Activated T-helper 1 cell treated with Interleukin-2 at 50 U/mL for 16 hours (primary cell): ENCODE data around the gene OSBPL1A.

Source experiments
- DNase-seq: peaks from one replicate; pipeline ENCODE4 v3.0.0-alpha.2; 2020; ENCODE audit warnings: low read depth

Gene OSBPL1A

DNA sequence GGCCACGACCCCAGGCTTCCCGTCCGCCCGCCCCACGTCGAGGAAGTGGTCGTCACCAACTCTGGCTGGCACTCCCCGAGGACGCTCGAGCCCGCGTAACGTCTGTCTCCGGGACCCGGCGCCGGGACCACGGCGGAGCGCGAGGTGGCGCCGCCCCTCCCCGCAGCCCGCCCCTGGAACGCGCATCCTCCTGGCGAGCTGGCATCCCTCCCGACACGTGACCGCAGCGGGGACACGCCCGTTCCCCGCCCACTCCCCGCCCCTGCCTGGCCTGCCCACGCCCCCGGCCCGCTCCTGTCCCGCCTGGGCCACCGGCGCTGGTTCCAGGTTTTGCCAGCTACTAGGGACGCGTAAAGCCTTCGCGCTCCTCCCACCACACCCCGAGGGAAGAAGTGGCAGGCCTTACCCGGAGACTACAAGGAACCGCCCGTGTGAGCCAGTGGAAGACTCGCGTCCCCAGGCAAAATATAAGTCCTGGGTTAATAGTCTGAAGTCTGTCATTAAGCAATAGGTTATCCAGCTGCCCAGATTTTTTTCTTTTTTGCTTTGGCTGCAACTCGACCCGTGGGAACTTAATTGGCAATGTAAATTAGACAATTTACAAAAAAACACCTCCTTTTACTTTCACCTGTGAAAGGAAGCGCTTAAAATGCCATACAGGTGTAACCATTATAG, at the start of gene OSBPL1A:
Gene OSBPL1A, minus strand, starts transcription at position 131 of the 675 bp plus-strand sequence. CDS start 20,291 bp downstream, outside the sequence.
- DNase-seq = peak; percentile 67

DNA sequence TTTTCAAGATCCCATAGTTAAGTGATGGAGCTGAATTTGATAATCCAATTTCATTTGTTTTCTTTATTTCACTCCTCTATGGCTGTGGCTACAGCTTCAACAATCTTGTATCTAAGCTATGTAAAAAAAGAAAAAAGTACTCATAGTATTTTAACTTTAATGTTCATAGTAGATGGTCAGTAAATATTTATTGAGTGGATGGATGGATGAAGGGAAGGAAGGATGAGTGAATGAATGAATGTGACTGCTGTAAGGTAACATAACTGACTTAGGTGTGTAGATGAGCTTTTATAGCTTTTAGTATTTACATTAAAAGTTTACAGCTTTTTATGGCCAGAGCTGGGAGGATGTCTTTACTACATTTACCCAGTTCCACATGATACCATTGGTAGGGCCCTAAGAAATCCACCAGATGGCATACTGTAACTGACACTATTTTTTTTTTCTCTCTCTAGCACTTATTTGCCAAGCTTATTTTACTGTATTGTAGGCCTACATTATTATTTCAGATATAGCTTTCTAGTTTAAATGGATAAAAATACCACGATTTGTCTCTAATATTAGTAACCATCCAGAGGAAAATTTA, 49.4 kb upstream of the OSBPL1A start:
- no peak for DNase-seq

DNA sequence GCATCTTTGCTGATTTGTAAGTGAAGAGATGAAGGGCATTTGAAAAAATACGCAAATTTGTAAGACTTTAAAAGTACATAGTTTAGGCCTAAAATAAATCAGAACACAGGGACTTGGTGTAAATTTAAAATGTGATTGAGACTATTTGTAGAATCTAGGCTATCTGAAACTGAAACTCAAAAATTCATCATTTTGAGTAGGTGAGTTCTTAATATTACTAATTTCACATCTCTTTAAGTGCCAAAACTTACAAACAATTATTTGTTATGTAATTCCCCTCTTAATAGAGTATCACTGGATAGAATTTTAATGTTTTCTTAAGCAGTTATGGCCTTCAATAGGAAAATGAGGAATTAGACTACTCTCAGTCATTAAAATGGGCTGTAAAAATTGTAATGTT, 48.8 kb upstream of the OSBPL1A start:
- no peak for DNase-seq

- no peak for DNase-seq
These were observed 46.2 kb upstream of the OSBPL1A start for GRCh38 chr18:24443870-24444269.

DNA sequence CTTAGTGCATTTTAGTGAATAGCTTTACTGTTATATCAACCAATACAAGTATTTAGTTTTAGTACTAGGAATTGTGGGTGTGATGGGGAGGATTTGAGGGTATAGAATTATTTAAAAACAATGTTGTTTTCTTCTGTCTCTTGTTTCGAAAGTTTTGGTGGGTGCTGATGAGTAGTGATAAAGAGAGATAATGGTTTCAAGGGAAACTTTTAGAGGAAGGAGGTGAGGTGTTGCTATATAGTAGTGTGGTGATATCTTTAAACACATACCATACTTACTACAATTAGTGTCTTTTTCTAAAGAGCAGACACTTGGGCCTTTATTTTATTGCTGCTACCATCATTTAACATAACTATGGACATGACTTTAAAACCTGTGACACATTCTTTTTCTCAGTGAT, 39.3 kb upstream of the OSBPL1A start:
- no peak for DNase-seq

- DNase-seq = no peak
These were observed 35.0 kb upstream of the OSBPL1A start for GRCh38 chr18:24432618-24433017.

DNA sequence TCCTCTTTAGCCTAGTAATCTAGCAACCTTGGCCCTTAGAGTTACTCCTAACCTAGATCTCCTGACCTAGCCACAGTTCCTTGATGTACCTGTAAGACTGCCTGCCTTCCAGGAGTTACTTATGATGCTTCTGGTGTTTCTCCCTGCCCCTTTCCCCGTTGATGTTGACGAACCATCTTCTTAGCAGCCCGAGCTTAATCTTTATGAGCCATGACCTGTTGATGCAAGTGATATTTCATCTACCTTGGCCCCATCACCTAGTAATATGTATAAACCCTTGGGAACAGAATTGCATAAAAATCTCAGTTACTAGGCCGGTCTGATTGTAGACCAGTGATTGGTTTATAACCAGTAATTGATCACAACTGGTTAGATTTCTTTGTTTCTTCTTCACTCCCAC, 31.6 kb upstream of the OSBPL1A start:
- no peak for DNase-seq

DNA sequence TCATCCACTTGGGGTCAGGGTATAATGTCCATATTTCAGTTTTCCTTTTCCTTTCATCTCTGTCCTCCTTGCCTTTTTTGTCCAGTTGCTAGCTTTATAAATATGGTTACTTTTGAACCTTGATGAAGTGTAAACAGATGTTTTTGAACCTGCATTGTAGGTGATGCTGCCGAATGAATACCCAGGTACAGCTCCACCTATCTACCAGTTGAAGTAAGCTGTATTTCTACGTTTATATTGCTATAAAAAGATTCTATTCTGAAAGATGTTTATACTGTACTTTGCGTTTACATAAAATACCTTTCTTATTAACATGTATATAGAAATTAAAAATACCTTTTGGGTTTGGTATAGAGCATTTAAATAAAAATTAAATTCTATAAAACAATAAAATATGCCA, 31.1 kb upstream of the OSBPL1A start:
- DNase-seq = no peak

- DNase-seq = no peak
These were observed 29.9 kb upstream of the OSBPL1A start for GRCh38 chr18:24427484-24427883.

DNA sequence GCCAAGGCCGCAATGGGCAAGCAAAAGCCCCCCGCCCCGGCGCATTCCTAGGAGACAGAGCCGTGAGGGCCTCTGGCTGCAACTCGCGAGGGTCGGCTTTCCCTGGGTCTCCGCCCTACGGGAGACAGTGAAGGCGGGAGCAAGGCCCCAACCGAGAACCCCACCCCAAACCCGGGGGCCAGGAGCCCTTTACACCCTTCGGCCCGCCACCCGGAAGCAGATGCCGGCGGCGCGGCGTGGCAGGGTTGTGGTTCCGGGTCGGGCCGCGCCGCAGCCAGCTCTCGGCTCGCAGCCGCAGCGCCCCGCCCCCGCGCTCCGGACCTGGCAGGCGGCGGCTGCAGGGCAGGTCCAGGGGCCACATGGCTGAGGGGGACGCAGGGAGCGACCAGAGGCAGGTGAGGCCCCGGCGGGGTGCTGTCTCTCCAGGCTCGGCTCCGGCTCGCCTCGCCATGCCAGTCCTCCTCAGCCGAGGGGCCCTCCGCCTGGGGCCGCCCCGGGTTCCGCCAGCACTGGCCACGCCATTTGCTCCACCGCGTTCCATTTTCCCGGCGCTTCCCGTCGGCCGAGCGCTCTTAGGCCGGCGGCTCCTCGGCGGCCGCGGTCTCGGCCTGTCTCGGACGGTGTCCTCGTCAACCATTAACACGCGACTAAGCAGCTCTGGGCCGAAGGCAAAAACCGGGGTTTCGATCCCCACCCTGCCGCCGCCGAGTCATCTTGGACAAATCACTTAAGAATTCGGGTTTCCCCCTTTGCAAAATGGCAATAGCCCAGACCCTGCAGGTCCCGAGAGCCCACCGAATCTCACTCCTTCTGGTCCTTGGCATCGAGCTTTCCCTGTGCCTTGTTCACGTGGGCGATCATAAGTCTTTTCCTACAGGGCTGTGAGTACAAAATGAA, 29.0 kb upstream of the OSBPL1A start, which contains the start of gene IMPACT:
Gene IMPACT, plus strand, starts transcription at position 273 of the 897 bp plus-strand sequence. Its CDS starts 87 bp downstream, at position 360.
- DNase-seq = peak; percentile 67

DNA sequence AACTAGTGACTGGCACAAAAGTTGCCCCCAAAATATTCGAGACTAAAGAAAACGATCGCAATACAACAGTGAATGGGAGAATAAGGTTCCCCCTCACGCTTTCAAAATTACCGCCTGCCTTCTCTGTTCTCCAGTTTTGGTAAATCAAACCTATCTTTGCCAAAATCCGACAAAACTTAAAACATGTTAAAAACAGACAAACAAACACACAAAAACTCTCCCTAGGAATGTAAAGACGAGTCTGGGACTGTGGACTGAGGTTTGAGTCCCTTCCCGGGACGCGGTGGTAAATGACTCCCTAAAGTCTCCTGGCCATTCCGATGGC, 28.4 kb upstream of the OSBPL1A start:
- DNase-seq = no peak

DNA sequence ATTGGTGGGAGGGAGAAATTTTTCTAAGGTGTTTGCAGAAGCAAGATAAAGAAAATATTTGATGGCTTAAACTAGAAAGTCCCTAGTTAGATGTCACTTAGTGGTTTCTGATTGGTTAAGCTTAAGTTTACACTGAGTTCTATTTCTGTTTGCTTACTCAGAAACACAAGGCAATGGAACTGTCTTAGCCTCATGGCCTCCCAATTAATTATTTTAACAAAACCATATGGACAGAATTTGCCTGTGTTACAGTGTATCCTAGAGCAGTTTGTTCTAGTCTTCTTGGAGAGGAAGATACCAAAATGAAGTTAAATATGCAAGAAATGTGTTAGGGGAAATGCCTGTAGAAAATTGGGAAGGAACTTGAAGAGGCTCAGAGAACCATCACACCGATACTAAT, 24.2 kb upstream of the OSBPL1A start:
- DNase-seq = no peak

GRCh38 chr18:24420551-24420950, 22.9 kb upstream of the OSBPL1A start:
- no peak for DNase-seq

- DNase-seq = no peak
These were observed 19.9 kb upstream of the OSBPL1A start for GRCh38 chr18:24417480-24417879.

DNA sequence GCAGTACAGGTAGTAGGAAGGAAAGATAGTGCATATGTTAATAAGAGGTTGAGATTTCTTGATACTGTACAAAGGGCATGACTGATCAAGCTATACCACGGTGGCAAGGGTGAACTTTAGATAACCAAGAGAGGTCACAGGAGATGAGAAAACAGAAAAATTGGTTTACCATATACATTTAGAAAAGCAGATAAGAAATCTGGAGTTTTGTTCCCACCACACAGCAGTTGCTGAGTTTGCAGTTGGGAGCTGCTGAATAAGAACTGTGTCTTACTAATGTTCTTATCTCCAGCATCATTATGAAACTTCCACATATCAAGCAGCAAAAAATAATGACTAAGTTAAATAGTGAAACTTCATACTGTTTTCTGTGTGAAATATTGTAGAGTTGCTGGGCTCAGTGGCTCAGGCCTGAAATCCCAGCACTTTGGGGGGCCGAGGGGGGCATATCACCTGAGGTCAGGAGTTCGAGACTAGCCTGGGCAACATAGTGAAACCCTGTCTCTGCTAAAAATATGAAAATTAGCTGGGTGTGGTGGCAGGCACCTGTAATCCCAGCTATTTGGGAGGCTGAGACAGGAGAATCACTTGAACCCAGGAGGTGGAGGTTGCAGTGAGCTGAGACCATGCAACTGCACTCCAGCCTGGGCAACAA, 16.9 kb upstream of the OSBPL1A start:
- DNase-seq = no peak

- no peak for DNase-seq
These were observed 15.5 kb upstream of the OSBPL1A start for GRCh38 chr18:24413148-24413547.

DNA sequence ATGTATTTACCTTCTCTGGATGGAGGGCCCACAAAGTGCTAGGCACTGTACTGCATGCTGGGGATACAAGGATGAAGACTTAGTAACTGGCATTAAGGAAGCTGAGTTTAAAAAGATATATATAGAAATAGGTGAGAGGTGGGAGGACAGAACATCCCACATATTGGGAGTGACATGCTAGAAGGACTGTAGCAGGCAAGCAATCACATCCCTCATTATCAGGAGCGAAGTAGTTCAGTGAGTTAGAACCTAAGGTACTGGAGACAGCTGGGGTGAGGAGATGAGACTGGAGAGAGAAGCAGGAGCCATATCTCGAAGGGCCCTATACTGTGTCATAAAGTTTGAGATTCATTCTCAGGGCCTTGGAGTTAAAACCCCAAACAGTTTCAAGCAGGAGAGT, 10.9 kb upstream of the OSBPL1A start:
- DNase-seq = no peak

DNA sequence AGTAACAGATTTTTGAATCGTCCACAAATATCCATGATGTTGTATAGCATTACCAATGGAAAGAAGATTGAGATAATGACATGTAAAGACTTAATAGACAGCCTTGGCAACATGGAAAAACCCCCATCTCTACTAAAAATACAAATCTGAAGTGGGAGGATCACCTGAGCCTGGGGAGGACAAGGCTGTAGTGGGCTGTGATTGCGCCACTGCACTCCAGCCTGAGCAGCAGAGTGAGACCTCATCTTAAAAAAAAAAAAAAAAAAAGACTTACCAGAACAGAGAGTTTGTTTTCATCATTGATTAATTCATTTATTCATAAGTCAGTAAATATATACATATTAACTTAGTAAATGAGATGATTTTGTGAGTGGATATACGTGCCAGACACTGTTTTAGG, 7.0 kb upstream of the OSBPL1A start:
- no peak for DNase-seq

DNA sequence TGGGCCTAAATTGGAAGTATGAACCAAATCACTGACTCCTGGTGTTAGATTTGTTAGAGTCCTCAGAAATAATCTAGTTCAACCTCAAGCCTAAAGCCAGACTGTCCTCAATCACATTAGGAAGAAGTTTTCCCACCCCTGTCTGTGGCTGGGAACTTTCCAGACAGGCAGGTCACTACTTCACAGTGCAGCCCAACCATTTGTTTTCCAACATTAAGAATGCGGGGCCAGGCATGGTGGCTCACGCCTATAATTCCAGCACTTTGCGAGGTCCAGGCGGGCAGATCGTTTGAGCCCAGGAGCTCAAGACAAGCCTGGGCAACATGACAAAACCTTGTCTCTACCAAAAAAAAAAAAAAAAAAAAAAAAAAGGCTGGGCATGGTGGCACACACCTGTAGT, 5.5 kb upstream of the OSBPL1A start:
- DNase-seq = no peak

GRCh38 chr18:24402209-24402785, 4.7 kb upstream of the OSBPL1A start:
- no peak for DNase-seq

GRCh38 chr18:24400587-24400986, 3.0 kb upstream of the OSBPL1A start:
- no peak for DNase-seq

DNA sequence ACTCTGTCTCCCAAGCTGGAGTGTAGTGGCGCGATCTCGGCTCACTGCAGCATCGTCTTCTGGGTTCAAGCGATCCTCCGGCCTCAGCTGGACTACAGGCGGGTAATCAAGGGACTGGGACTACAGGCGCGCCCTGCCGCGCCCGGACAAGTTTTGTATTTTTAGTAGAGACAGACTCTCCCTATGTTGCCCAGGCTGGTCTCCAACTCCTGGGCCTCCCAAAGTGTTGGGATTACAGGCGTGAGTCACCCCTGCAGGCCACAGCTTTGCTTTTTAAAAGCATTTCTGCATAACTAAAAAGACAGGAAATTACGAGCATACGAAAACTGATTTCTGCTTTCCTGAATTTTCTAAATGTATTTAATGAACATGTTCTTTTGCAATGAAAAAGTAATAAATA, 916 bp upstream of the OSBPL1A start:
- no peak for DNase-seq
